Placental epithelial cell (primary cell): ENCODE results near the gene FZD7. TPM values are rescaled to one million over a fixed set of nuclear protein-coding genes. Genes with fewer than 3 reads are reported as not detected.

Source experiments
- total RNA-seq: library from RNA; depleted of rRNA; stranded (reverse); fragments of >200 nt; gene quantifications from 2 replicates; pipeline ENCODE4 v1.2.3, GENCODE V29; 2012

The FZD7 gene
- 44.0 and 60.9 TPM in 2 replicates for total RNA-seq

GRCh38 chr2:202033317-202034248 lies at the start of gene FZD7:
TSS of gene FZD7 (plus strand) at chr2:202033855. CDS start at chr2:202034648, 793 bp downstream.

GRCh38 chr2:202072737-202073401 lies 39.2 kb downstream of the FZD7 start, which contains the start of gene KIAA2012:
TSS of gene KIAA2012 (plus strand) at chr2:202073255. CDS start at chr2:202073628, 373 bp downstream.

Other genes starting within 250 kb of the FZD7 start
- 0.79 and 8.5 TPM in 2 replicates for gene CDK15, start 227.3 kb upstream of the FZD7 start, total RNA-seq
- under 0.01 TPM in 1 of 2 replicates, not detected in the other for gene KIAA2012, start 39.4 kb downstream of the FZD7 start, total RNA-seq
- 68.7 and 108 TPM in 2 replicates for gene SUMO1, start 204.7 kb downstream of the FZD7 start, total RNA-seq
- gene NOP58, start 231.9 kb downstream of the FZD7 start, total RNA-seq: 31.3 and 37.7 TPM in 2 replicates